Sigmoid colon (tissue), 4 donors: ENCODE measurements around the gene SH3PXD2B.

Experiments
- CTCF ChIP-seq, 4 experiments: fragments of 450-650 bp in 3 of 4; fragments of 200-600 bp in 1 of 4; IDR thresholded peaks; one replicate each; pipeline ENCODE4 v1.5.1; 2016 to 2019; ENCODE audit warnings: antibody characterized with exemption in 4 of 4, mild to moderate bottlenecking in 3 of 4, moderate library complexity in 2 of 4
- EP300 ChIP-seq, 4 donors: sonication (generic); formaldehyde crosslinking; IDR thresholded peaks; one replicate each; pipeline ENCODE4 v1.6.1; 2017; ENCODE audit warnings: antibody characterized with exemption in 4 of 4
- POLR2A ChIP-seq, 2 donors: fragments of 450-650 bp; IDR thresholded peaks; one replicate each; pipeline ENCODE4 v1.6.1; 2016; ENCODE audit warnings: antibody characterized with exemption in 2 of 2, mild to moderate bottlenecking in 2 of 2, moderate library complexity in 2 of 2

- TF ChIP-seq CTCF (IDR thresholded peaks at IDR 0.05) (no peak), EP300 (IDR thresholded peaks at IDR 0.05) (no peak), POLR2A (IDR thresholded peaks at IDR 0.05) (no peak)
Measured at GRCh38 chr5:172280317-172280716, 174.0 kb downstream of the SH3PXD2B start.
